H9 (cell line): ENCODE results near the gene GCH1. TPM values are rescaled to one million over a fixed set of nuclear protein-coding genes. Genes with fewer than 3 reads are reported as not detected.

Source experiments
- DNase-seq: peaks from one replicate; pipeline ENCODE4 v3.0.0-alpha.2; 2017
- H2AFZ ChIP-seq: one replicate; pipeline ENCODE4 v1.6.1; 2013; ENCODE audit warnings: mild to moderate bottlenecking, low read length, control low read depth, moderate library complexity
- H2AK5ac ChIP-seq: 2 replicates; pipeline ENCODE4 v1.6.1; 2013; ENCODE audit warnings: low read length, control low read depth, mixed read lengths; ENCODE audit not compliant: insufficient read length
- H2BK120ac ChIP-seq: one replicate; pipeline ENCODE4 v1.6.1; 2013; ENCODE audit warnings: low read depth, mild to moderate bottlenecking, low read length, control low read depth, inconsistent platforms; ENCODE audit not compliant: poor library complexity, severe bottlenecking
- H2BK12ac ChIP-seq: 2 replicates; pipeline ENCODE4 v1.6.1; 2013; ENCODE audit warnings: low read length, control low read depth, mixed read lengths, low read depth; ENCODE audit not compliant: insufficient read length
- H2BK15ac ChIP-seq: 2 replicates; pipeline ENCODE4 v1.6.1; 2013; ENCODE audit warnings: low read depth, low read length, control low read depth
- H2BK20ac ChIP-seq: one replicate; pipeline ENCODE4 v1.6.1; 2013; ENCODE audit warnings: low read depth, mild to moderate bottlenecking, low read length, control low read depth, inconsistent platforms; ENCODE audit not compliant: poor library complexity, severe bottlenecking
- H2BK5ac ChIP-seq: 2 replicates; pipeline ENCODE4 v1.6.1; 2013; ENCODE audit warnings: low read length, control low read depth, mixed read lengths; ENCODE audit not compliant: insufficient read length
- H3K14ac ChIP-seq: 2 replicates; pipeline ENCODE4 v1.6.1; 2013; ENCODE audit warnings: low read length, control low read depth; ENCODE audit not compliant: insufficient read depth
- H3K18ac ChIP-seq: 2 replicates; pipeline ENCODE4 v1.6.1; 2013; ENCODE audit warnings: low read depth, mild to moderate bottlenecking, mixed read lengths, low read length, control low read depth; ENCODE audit not compliant: insufficient read length
- H3K23ac ChIP-seq: 2 replicates; pipeline ENCODE4 v1.6.1; 2013; ENCODE audit warnings: low read length, control low read depth, mixed read lengths, low read depth; ENCODE audit not compliant: insufficient read length
- H3K23me2 ChIP-seq: 2 replicates; pipeline ENCODE4 v1.6.1; 2013; ENCODE audit warnings: low read depth, mild to moderate bottlenecking, mixed read lengths, low read length, control low read depth; ENCODE audit not compliant: insufficient read length, poor library complexity, severe bottlenecking
- H3K27ac ChIP-seq: 2 replicates; pipeline ENCODE4 v1.5.1; 2013; ENCODE audit warnings: low read length, control low read depth, mixed read lengths, low read depth; ENCODE audit not compliant: insufficient read length
- H3K27me3 ChIP-seq: 2 replicates; pipeline ENCODE4 v1.6.1; 2013; ENCODE audit warnings: low read length, control low read depth, inconsistent platforms; ENCODE audit not compliant: insufficient read depth
- H3K4ac ChIP-seq: 2 replicates; pipeline ENCODE4 v1.6.1; 2013; ENCODE audit warnings: low read depth, mild to moderate bottlenecking, control low read depth, inconsistent platforms, low read length, moderate library complexity
- H3K4me1 ChIP-seq: 2 replicates; pipeline ENCODE4 v1.6.1; 2013; ENCODE audit warnings: low read length, control low read depth, inconsistent platforms; ENCODE audit not compliant: insufficient read depth
- H3K4me2 ChIP-seq: 2 replicates; pipeline ENCODE4 v1.6.1; 2013; ENCODE audit warnings: low read length, control low read depth, mixed read lengths; ENCODE audit not compliant: insufficient read length, insufficient read depth
- H3K56ac ChIP-seq: 2 replicates; pipeline ENCODE4 v1.6.1; 2013; ENCODE audit warnings: low read depth, mild to moderate bottlenecking, mixed read lengths, low read length, control low read depth; ENCODE audit not compliant: insufficient read length
- H3K79me1 ChIP-seq: 2 replicates; pipeline ENCODE4 v1.6.1; 2013; ENCODE audit warnings: low read depth, mild to moderate bottlenecking, moderate library complexity, low read length, control low read depth, inconsistent platforms; ENCODE audit not compliant: insufficient read depth, poor library complexity, severe bottlenecking
- H3K79me2 ChIP-seq: 2 replicates; pipeline ENCODE4 v1.6.1; 2013; ENCODE audit warnings: low read length, control low read depth, inconsistent platforms; ENCODE audit not compliant: insufficient read depth
- H3K9ac ChIP-seq: 2 replicates; pipeline ENCODE4 v1.6.1; 2013; ENCODE audit warnings: low read length, control low read depth, mixed read lengths; ENCODE audit not compliant: insufficient read length; ENCODE audit errors: extremely low read depth
- H3K9me3 ChIP-seq: one replicate; pipeline ENCODE4 v1.6.1; 2013; ENCODE audit warnings: low read depth, low read length, inconsistent platforms; ENCODE audit not compliant: control insufficient read depth
- H3T11ph ChIP-seq: one replicate; pipeline ENCODE4 v1.6.1; 2013; ENCODE audit warnings: mild to moderate bottlenecking, low read length, control low read depth, inconsistent platforms
- H4K20me1 ChIP-seq: one replicate; pipeline ENCODE4 v1.6.1; 2013; ENCODE audit not compliant: control insufficient read depth, insufficient read length, insufficient read depth
- H4K5ac ChIP-seq: 2 replicates; pipeline ENCODE4 v1.6.1; 2013; ENCODE audit warnings: low read depth, mild to moderate bottlenecking, mixed read lengths, low read length, control low read depth; ENCODE audit not compliant: insufficient read length
- H4K8ac ChIP-seq: replicated peaks from 2 replicates; pipeline ENCODE4 v1.6.1; 2013; ENCODE audit warnings: low read length, control low read depth, mixed read lengths, low read depth; ENCODE audit not compliant: insufficient read length
- H4K91ac ChIP-seq: 2 replicates; pipeline ENCODE4 v1.6.1; 2013; ENCODE audit warnings: low read depth, mild to moderate bottlenecking, moderate library complexity, mixed read lengths, low read length, control low read depth; ENCODE audit not compliant: insufficient read length
- H3K27ac Mint-ChIP-seq, 3 experiments: 2 replicates in 2 of 3; 3 replicates in 1 of 3; pipeline ENCODE4 v1.8.0; 2020 to 2021; ENCODE audit warnings: mixed read lengths in 3 of 3, mild to moderate bottlenecking in 1 of 3, moderate library complexity in 1 of 3
- H3K27me3 Mint-ChIP-seq: 2 replicates; pipeline ENCODE4 v1.8.0; 2021; ENCODE audit warnings: low read depth, mild to moderate bottlenecking, moderate library complexity, mixed read lengths
- H3K36me3 Mint-ChIP-seq, 3 experiments: 2 replicates in 2 of 3; 3 replicates in 1 of 3; pipeline ENCODE4 v1.8.0; 2020 to 2021; ENCODE audit warnings: low read depth in 3 of 3, mixed read lengths in 3 of 3; ENCODE audit not compliant: insufficient read depth in 1 of 3
- H3K4me1 Mint-ChIP-seq, 2 experiments: 2 replicates each; pipeline ENCODE4 v1.8.0; 2020; ENCODE audit warnings: mixed read lengths in 2 of 2
- H3K4me3 Mint-ChIP-seq, 2 experiments: 2 replicates in 1 of 2; 3 replicates in 1 of 2; pipeline ENCODE4 v1.8.0; 2020 to 2021; ENCODE audit warnings: mild to moderate bottlenecking in 2 of 2, mixed read lengths in 2 of 2, moderate library complexity in 1 of 2
- H3K9me3 Mint-ChIP-seq, 2 experiments: 2 replicates in 1 of 2; 3 replicates in 1 of 2; pipeline ENCODE4 v1.8.0; 2020; ENCODE audit warnings: mild to moderate bottlenecking in 2 of 2, mixed read lengths in 2 of 2, moderate library complexity in 1 of 2
- CTCF ChIP-seq: fragments of 200-600 bp; sonication (generic); conservative IDR thresholded peaks from 3 replicates; pipeline ENCODE4 v1.8.0; 2021; ENCODE audit warnings: antibody characterized with exemption, mild to moderate bottlenecking
- WGBS: extraction: QIAGEN DNeasy Blood & Tissue Kit; methylation state at CpG from one replicate; pipeline ENCODE4 v1.1.7; 2013; ENCODE audit warnings: missing lambda C conversion rate, low lambda C conversion rate, mixed read lengths; ENCODE audit not compliant: insufficient read length; ENCODE audit errors: extremely low coverage; 5-methylcytosine and 5-hydroxymethylcytosine counted together
- total RNA-seq: library from RNA; stranded (reverse); gene quantifications from 2 replicates; pipeline ENCODE4 v1.2.1, GENCODE V29; 2021

Gene GCH1
- total RNA-seq, 1 experiment from 2014 or later, result 7.7 TPM

GRCh38 chr14:54946500-54946899 lies 43.9 kb upstream of the GCH1 start:
- Histone ChIP-seq H3K4me2 (no peak overlapping the region), H2BK120ac (no peak overlapping the region), H3K27ac (no peak overlapping the region), H3K27me3 (no peaks in the 10 kb centered on the region), H3T11ph (no peak overlapping the region), H3K4me1 (no peaks in the 10 kb centered on the region; the same call in 1 of the 2 replicates), H4K20me1 (no peaks in the 10 kb centered on the region), H3K79me1 (no peaks in the 10 kb centered on the region), H4K8ac (no peak overlapping the region), H3K9ac (no peak overlapping the region), H2BK12ac (no peak overlapping the region), H3K56ac (no peak overlapping the region), H2BK15ac (no peak overlapping the region), H2BK5ac (no peak overlapping the region), H3K23ac (no peak overlapping the region), H2AFZ (no peak overlapping the region), H4K5ac (no peak overlapping the region), H3K23me2 (no peaks in the 10 kb centered on the region), H3K18ac (no peak overlapping the region), H3K79me2 (no peaks in the 10 kb centered on the region), H2AK5ac (no peak overlapping the region), H4K91ac (no peak overlapping the region), H3K4ac (no peak overlapping the region), H3K14ac (no peak overlapping the region), H2BK20ac (no peak overlapping the region), H3K9me3 (no peaks in the 10 kb centered on the region)
- DNase-seq, result no peak
- no peaks in the 10 kb centered on the region for H3K27me3 Mint-ChIP-seq
- no CpG with 5 or more reads among the region's 4 CpGs for WGBS
- H3K4me1 Mint-ChIP-seq, result peaks cover 2 to 14% of the 10 kb centered on the region in 2 experiments; a peak in 3 of 4 replicates
- no peak overlapping the region for H3K4me3 Mint-ChIP-seq
- no peak for TF ChIP-seq CTCF
- peaks cover 23 to 24% of the 10 kb centered on the region in 2 experiments for H3K9me3 Mint-ChIP-seq
- peaks cover 48 to 86% (median 84%) of the 10 kb centered on the region in 3 experiments for H3K36me3 Mint-ChIP-seq
- no peak overlapping the region for H3K27ac Mint-ChIP-seq
